T follicular helper cell (primary cell): ENCODE measurements around the gene RAP2A.

Experiments
- DNase-seq: peaks from one replicate; pipeline ENCODE4 v3.0.0-alpha.2; 2020; ENCODE audit warnings: low read depth

RAP2A gene

DNA sequence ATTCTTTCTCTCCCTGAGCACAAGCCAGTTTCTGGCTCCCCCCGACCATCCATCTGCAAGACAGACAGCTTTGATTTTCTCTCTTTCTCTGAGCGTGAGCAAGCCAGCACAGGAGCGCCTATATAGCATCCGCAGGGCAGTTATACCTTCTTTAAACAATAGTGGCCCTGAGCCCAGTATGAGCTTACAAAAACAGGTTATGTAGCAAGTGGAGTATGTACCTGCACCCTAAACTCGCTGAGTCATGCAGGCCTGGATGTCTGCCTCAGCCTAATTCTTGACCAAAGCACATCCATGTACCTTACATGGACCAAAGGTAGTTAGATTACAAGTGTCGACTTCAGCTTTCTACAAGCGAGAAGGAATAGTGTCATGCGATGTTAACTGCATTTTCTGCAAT is 61.7 kb downstream of the RAP2A start:
- DNase-seq = no peak

DNA sequence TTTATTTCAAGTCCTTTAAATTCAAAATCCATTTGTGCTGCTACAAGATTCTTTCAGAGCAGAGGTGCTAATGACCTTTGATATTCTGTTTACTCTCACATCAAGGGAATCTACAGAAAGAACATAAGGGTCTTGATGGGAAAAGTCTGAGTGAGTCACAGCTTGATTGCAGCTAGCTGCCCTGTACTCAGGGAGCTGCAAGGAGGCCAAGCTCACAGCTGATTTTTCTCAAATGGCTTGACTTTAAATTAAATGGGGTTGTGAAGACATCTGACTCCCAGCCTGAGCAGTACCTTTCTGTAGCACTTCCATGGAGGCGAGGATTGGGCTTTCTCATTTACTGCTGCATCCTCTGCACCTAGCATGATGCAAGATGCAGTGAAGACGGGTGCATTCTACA is 62.5 kb downstream of the RAP2A start:
- DNase-seq = no peak

- no peak for DNase-seq
Measured at GRCh38 chr13:97497400-97497799, 63.4 kb downstream of the RAP2A start.

DNA sequence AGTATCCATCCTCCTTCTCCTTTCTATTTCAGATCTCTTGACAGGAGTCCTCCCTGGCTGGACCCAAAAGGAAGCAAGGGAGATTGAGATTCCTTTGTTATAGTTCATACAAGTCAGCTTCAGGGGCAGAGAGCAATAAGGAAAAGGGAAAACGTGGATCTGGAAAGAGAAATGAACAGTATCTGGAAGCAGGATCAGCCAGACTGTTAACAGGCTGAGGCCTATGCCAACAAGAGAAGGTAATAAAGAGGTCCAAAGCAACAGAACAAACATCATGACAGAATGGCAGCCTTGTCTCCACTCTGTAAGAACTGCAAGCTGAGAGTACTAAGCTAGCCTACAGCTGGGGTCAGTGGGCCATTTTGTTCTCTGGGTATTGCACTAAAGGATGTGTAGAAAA is 64.5 kb downstream of the RAP2A start:
- DNase-seq = no peak

- no peak for DNase-seq
Measured at GRCh38 chr13:97499181-97499580, 65.2 kb downstream of the RAP2A start.

GRCh38 chr13:97502181-97502580 is 68.2 kb downstream of the RAP2A start:
- no peak for DNase-seq

DNA sequence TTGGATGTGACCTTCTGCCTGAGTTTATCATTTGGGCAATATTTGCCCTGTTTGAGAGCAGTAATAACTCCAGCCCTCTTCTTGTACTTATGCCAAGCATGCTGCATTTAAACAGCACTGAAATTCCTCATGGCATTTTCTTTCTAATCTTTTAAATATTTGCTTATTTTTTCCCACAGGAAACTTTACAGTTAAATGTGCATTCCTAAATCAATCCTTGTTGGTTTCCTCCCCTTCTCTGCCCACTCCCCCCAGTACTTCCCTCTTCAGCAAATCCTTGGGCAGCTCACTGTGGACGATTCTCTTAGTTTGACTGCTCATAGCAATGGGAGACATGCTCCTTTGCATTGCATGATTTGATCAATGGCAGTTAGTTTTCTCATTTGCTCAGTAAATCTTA is 68.7 kb downstream of the RAP2A start:
- DNase-seq = no peak

- no peak for DNase-seq
Measured at GRCh38 chr13:97505017-97505416, 71.0 kb downstream of the RAP2A start.

- DNase-seq = no peak
Measured at GRCh38 chr13:97506511-97506910, 72.5 kb downstream of the RAP2A start.

- DNase-seq = no peak
Measured at GRCh38 chr13:97512732-97513131, 78.8 kb downstream of the RAP2A start.

- DNase-seq = no peak
Measured at GRCh38 chr13:97515643-97516042, 81.7 kb downstream of the RAP2A start.

DNA sequence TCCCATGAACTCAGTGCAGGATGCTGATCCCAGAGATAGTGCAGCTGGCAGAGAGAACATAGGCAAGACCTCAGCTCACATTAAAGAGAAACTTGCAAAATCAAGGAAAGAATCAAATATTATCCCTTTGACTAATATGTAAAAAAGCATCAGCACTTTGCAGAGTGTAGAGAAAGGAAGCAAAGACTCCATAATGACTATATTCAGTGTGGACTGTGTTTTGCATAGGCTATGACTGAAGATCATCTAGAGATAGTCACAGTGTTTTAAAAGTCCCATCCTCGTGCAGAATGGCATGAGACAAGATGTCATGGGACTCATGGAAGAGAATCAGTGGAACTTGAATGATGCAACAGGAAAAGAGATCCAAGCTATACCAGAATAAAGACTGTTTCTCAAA is 84.0 kb downstream of the RAP2A start:
- DNase-seq = no peak
